Thyroid gland (tissue), 4 donors: ENCODE measurements around the gene CCBE1.

Source experiments
- CTCF ChIP-seq, 6 experiments: fragments of 200-600 bp in 3 of 6; fragments of 450-650 bp in 3 of 6; sonication (generic) in 3 of 6; IDR thresholded peaks; one replicate each; pipeline ENCODE4 v1.5.1; 2016 to 2019; ENCODE audit warnings: antibody characterized with exemption in 6 of 6, mild to moderate bottlenecking in 2 of 6, inconsistent platforms in 1 of 6, moderate library complexity in 1 of 6
- POLR2A ChIP-seq, 2 donors: fragments of 450-650 bp; IDR thresholded peaks; one replicate each; pipeline ENCODE4 v1.6.1; 2017; ENCODE audit warnings: antibody characterized with exemption in 2 of 2, mild to moderate bottlenecking in 2 of 2, moderate library complexity in 1 of 2

- TF ChIP-seq POLR2A (IDR thresholded peaks at IDR 0.05): no peak
- TF ChIP-seq CTCF (IDR thresholded peaks at IDR 0.05): no peak
Observed at GRCh38 chr18:59437851-59438569, 259.2 kb downstream of the CCBE1 start.
